GM21786 (cell line): ENCODE data around the gene TBC1D23.
"Not testable (repeated sequence)": the region's sequence is repeated elsewhere in the genome, so short reads cannot be mapped to it uniquely, and the experiment has no call there.

Experiments used
- ATAC-seq: cut with Tn5 transposase; IDR thresholded peaks from one replicate; pipeline ENCODE4 v1.9.1; 2021; ENCODE audit not compliant: unreplicated experiment

Gene TBC1D23

DNA sequence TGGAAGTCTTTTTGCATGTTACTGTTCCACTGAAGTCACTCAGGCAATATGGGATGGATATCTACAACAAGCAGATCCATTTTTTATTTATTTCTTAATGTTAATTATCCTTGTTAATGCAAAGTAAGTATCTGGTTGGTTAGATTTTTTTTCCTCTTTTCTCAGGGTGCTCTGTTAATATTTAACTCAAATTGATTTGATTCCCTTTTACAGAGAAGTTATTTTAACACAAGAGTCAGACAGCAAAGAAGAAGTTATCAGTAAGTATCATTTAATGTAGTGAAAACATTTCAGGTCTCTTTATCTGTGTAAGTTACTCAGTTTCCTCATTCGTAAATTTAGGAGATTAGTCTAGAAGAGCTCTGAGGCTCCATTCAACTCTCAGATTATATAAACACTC is 34.3 kb downstream of the TBC1D23 start:
- no peak for ATAC-seq

DNA sequence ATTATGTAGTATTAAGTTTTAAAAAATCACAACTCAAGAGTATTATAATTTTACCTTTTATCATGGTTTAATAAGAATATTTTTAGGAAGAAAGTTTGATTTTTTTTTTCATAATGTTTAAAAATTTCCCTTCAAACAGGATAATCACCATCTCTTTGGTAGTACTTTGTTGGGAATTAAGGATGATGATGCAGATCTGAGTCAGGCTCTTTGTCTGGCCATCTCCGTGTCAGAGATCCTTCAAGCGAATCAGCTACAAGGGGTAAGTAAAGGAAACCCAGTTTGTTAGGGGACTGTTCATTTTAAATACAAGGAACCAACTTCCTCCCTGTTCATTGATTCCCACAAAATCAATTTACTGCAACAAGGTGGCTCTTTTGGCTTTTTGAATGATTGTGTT is 37.0 kb downstream of the TBC1D23 start:
- no peak for ATAC-seq

DNA sequence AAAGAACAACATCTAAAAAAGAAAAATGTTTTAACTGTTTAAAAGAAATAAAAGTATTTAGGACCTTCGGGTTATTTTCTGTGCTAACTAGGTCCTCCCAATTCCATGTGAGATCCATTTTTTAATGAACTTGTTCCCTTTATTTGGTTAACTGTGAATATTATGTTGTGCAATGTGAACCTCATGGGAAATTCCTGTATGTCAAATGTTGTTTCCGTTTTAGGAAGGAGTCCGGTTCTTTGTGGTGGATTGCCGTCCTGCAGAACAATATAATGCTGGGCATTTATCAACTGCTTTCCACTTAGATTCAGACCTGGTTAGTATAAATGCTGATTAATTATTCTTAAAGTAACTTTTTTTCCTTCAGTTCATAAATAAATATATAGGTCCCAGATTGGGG is 38.2 kb downstream of the TBC1D23 start:
- ATAC-seq: no peak

DNA sequence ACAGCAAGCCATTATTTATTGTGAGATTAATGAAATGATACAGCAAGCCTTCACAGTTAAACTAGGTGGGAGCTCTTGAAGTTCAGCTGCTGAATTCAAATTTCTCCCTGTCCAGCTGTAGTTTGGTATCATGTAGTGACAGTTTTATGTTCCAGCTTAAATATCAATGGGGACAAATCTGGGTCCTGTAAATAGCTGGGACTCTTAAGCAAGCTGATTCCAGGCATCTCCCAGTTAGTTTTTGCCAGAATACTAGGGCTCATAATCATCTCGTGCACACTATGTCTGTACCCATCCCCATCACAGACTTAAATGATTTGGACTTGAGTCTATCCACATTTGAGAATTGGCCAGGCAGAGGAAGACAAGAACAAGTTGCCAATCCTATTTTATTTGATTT is 45.9 kb downstream of the TBC1D23 start:
- ATAC-seq: no peak

DNA sequence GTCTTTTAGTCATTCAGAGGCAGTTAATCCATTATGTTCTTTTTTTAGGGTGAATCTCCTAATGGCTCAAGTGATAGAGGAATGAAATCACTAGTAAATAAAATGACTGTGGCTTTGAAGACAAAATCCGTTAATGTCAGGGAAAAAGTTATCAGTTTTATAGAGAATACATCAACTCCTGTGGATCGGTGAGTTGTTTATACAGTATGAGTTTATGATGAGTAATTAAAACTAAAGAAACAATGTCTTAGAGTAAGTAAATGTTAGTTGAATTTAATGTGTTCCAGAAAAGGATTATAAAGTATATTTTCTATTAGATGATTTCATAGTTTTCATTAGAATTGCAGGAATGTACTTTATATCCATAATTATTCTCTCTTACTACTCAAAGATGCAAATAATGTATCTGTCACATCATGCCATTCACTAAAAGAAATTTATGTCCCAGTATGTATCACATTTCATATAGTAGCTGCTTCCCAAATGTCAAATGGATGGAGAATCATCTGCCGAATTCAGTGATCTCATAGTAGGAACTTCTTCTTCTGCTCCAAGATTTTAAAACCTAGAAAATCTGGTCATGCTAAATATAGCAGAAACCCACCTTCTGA is 49.7 kb downstream of the TBC1D23 start:
- no peak for ATAC-seq

DNA sequence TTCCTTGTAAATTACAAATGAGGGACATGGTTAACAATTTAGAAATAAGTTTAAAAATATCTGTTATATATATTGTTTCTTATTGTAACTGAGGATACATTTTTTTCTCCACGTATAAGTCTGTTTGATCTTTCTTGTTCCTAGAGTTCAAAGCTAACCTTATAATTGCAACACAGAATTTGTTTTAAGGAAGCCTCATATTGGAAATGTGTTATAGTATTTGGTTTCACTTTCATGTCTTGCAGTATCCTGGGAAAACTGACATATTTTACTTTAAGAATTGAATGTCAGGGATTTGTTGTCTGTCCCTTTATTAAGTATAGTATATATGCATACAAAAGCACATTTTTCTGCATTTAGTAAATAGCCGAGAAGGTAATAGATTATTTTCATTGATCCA is 50.2 kb downstream of the TBC1D23 start:
- no peak for ATAC-seq

DNA sequence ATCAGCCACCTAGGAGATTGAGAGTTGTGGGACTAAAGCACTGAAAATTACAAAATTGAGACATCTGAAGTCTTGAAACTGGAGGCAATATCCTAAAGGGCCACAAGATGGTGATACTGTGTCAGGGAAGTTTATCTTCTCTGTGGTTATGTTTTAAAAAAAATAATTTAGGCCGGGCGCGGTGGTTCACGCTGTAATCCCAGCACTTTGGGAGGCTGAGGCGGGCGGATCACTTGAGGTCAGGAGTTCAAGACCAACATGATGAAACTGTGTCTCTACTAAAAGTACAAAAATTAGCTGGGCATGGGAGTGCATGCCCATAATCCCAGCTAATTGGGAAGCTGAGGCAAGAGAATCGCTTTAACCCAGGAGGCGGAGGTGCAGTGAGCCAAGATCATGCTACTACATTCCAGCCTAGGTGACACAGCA is 55.9 kb downstream of the TBC1D23 start:
- peak; percentile 67 for ATAC-seq

DNA sequence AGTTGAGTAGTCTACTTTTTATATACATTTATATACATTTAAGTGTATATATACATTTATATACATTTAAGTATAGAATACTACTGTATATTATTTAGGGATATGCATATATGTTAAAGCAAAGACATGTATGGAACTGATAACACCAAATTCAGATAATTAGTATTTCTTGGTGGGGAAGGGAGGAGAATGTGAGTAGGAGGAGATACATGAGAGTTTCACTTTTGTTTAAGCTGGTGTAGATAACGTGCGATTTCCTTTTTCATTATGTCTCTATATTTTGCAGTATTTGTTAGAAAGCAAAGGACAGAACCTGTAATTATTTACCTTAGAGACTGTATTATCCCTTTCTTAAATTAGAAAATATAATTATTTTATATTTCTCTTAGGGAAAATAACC is 57.1 kb downstream of the TBC1D23 start:
- peak; percentile 75 for ATAC-seq

DNA sequence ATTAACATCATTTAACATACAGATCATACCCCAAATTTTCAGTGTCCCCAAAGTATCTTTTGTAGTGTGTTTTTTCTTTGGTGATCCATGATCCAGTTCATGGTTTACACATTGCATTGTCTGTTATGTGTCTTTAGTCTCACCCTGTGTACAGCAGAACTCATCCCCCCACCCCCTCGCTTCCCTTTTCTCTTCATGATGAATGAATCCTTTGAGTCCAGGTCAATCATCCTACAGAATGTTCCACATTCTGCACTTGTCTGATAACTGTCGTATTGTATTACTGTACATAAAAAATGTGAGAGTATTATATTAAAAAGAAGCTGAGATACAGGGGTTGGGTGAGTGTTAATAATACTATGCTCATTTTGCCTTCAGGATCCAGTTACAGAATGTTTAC is 59.2 kb downstream of the TBC1D23 start:
- ATAC-seq: no peak

DNA sequence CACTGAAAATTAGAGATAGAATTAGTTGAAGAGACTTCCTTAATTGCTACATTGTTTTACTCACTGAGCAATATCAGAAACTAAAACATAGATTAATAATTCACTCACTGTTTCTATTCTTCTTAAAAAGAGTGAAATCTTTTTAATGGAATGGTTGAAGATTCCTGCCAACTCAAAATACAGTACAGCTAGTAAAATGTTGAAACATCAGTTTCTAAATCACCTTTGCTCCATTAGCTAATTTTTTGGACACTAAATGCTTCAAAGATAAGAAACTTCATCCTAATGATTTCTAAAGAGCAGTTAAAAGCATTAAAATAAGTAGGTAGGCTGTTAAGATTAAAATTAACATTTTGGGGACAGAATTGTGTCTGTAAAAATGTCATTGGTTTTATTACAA is 63.3 kb downstream of the TBC1D23 start:
- ATAC-seq: no peak

DNA sequence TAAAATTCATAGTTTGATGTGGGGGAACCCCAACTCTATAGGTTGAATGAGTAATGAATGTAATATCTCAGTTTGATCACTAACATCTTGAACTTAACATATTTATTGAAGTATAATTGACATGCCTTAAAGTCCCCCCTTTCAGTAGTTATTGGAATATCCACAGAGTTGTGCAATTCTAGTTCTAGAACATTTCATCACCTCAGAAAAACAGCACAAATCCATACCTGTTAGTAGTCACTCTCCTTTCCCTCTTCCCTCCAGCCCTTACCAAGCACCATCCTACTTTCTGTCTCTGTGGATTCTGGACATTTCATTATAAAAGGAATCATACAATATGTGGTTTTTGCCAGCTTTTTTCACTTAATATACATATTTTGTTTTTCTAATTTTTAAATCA is 65.0 kb downstream of the TBC1D23 start:
- no peak for ATAC-seq

DNA sequence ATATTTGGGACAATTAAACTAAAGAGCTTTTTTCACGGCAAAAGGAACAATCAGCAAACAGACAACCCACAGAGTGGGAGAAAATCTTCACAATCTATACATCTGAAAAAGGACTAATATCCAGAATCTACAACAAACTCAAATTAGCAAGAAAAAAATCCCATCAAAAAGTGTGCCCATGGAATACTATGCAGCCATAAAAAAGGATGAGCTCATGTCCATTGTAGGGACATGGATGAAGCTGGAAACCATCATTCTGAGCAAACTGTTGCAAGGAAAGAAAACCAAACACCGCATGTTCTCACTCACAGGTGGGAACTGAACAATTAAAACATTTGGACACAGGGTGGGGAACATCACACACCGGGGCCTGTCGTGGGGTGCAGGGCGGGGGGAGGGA is 66.6 kb downstream of the TBC1D23 start:
- ATAC-seq: not testable (repeated sequence)

DNA sequence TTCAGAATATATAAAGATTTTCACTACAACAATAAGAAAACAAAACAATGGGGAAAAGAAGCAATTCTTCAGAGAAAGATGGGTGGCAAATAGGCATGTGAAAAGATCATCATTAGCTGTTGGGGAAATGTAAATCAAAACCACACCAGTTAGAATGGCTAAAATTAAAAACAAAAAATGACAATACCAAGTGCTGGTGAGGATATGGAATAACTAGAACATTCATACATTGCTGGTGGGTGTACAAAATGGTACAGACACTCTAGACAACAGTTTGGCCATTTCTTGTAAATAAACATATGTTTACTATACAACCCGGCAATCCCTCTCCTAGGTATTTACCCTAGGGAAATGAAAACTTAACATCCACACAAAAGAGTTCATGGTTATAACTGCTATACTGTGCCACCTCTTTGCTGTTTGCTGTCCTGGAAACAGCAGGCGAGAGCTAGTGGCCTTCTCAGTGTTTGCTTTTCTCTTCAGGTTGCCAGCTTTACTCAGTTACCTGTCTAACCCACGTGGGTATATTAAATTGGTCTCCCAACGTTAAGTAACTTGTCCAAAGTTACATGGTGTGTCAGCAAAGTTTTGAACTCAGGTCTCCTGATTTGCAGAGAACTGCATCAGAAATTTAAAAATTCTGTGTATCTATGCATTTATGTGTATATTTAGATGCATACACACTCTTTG is 69.2 kb downstream of the TBC1D23 start:
- no peak for ATAC-seq

DNA sequence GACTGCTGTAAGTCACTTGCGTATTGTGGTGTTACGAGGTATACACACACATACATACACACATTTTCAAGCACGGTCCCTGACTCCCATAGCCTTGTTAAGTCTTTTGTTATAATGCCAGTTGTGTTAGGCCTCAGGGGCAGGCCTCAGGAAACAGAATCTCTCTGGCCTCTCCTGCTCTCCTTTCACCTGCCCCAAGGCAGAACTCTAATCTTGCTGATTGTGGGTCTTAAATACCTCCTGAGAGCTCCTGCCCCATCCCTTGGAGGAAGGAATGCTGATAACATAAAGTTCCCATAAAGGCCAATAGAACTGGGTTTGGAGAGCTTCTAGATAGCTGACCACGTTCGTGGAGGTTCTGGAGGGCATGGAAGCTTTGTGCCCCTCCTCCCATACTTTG is 69.9 kb downstream of the TBC1D23 start:
- ATAC-seq: no peak

DNA sequence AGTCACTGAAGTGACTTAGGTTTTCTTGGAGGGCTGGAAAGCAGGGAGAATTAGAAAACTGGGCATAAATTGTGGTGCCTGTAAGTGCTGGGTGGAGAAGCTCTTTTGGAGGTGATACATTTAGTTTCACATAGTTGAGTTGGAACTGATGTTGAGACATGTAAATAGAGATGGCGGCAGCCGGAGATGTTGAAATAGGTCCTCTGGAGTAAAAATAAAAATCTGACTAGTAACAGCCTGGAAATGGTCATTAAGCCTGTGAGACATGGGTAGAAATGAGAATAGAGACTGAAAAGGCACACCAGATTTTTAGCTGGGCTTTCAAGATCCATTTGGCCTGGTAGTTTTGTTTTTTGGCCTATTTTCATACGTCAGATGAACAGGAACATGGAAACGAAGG is 70.9 kb downstream of the TBC1D23 start:
- ATAC-seq: no peak

DNA sequence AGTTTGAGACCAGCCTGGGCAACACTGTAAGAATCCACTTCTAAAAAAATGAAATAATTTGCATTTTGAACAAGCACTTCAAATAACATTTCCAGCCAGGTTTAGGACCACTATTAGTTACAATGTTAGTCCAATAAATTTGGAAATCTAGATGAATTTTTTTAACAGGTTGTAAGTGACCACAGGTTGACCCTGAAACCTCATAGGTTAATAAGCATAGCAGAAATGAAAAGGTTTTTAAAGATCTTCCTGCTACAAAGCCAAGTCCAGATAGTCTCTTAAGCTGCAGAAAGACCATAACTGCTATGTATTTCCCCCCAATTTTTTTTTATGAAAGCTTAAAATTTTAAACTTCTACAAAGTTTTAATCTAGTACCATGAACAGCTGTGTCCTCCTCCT is 72.3 kb downstream of the TBC1D23 start:
- ATAC-seq: no peak

DNA sequence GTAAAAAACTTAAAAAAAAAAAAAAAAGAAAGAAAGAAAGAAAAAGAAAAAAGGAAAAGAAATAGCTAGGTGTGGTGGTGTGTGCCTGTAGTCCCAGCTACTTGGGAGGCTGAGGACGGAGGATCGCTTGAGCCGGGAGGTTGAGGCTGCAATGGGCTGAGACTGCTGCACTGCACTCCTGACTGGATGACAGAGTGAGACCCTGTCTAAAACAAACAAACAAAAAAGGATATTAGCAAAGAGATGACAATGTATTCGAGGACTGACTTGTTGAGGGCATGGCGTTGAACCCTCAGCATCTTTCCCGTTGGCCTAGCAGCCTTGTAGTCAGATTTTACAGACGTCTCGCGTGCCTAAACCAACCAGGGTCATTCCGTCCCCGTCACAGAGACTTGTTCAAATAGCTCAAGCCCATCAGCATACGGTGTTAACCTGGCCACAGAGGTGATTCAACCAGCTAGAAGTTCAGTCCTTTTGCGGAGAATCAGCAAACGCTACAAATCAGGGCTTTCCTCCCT is 73.2 kb downstream of the TBC1D23 start:
- ATAC-seq: no peak

DNA sequence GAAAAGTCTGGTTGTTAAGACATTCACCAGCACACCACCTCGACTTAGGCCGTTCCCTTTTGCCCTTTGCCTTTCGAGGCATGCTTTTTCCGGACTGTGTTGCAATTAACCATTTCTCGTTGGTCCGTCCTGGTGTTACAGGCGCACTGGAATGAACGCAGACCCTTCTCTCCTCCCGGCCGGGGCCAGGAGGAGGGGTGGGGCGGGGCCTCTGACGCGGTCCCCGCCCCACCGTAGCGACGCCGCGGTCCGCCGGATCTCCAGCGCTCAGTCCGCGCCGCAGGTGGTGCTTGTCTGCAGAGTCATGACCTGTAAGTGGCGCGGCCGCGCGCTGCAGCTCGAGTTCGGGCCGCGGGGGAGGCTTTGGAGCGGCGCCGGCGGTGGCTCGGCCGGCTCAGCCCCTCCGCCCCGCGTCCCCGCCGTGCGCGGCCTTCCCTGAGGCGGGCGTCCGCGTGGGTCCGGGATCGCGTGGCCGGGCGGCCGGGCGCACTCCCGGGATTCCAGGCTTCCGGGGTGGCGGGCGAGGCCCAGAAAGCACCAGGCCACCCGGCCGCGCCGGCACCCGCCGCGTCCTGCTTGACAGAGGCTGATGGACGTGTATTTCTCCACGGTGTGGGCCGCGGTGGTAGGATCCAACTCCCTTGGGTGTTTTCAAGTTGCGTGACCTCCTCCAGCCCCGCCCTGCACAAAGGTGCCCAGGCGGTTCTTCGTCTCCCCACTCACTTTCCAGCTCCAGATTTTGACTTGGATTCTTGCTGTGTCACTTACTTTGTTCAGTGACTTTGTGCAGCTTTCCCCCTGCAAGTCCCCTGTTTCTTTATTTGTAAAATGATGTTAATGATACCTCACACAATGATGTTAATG is 73.9 kb downstream of the TBC1D23 start, which contains the start of gene NIT2:
NIT2 (plus strand) TSS at position 270 of the 864 bp plus-strand sequence; CDS start at position 305, 35 bp downstream.
- ATAC-seq: peak; percentile 95

DNA sequence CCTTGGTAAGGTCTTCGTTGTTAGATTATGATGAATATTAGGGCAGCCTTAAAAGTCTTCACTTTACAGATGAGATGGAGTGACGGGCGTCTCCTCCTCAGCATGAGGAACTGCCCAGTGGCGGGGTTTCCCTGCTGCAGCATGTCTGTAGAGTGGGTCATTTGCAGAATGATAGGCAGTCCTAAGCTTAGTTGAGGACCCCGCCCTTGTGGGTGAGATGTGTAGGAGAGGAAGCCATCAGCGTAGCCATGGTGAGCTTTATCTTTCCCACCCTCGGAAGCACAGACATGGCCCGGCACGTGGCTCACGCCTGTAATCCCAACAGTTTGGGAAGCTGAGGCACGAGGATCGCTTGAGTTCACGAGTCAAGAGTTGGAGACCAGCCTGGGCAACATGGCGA is 74.6 kb downstream of the TBC1D23 start:
- peak; percentile 43 for ATAC-seq

DNA sequence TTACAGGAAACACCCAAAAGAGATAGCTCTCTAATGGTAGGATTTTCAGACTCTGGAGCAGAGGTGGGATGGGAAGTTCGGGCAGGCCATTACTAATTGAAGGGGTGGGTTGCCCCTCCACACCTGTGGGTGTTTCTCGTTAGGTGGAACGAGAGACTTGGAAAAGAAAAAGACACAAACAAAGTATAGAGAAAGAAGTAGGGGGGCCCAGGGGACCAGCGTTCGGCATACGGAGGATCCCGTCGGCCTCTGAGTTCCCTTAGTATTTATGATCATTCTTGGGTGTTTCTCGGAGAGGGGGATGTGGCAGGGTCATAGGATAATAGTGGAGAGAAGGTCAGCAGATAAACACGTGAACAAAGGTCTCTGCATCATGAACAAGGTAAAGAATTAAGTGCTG is 75.4 kb downstream of the TBC1D23 start:
- ATAC-seq: not testable (repeated sequence)

DNA sequence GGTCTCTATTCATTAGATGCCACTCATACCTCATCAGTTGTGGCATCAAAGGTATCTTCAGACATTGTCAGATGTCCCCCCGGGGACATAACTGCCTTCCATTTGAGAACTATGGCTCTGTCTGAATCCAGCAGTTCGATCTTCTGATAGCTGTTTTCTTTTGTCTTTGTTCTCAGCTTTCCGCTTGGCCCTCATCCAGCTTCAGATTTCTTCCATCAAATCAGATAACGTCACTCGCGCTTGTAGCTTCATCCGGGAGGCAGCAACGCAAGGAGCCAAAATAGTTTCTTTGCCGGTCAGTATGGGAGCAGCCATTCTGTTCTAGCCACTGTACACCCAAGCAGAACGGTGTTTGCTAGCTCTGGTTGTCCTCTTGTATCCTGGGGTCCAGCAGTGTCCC is 78.1 kb downstream of the TBC1D23 start:
- no peak for ATAC-seq

DNA sequence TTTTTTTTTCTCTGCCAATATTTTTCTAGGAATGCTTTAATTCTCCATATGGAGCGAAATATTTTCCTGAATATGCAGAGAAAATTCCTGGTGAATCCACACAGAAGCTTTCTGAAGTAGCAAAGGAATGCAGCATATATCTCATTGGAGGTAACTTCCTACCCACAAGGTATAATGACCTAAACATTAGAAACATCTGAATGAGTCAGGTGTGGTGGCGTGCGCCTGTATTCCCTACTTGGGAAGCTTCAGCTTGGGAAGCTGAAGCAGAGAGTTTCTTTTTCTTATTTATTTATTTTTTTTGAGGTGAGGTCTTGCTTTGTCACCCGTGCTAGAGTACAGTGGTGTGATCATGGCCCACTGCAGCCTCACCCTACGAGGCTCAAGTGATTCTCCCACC is 79.0 kb downstream of the TBC1D23 start:
- no peak for ATAC-seq
